K562 (cell line): ENCODE measurements around the gene DDX23. TPM values are rescaled to one million over a fixed set of nuclear protein-coding genes. Genes with fewer than 3 reads are reported as not detected.

Experiments
- ATAC-seq: fragments of 200-7000 bp; cut with Tn5 transposase; 3 replicates; pipeline ENCODE4 v1.9.1; 2020; ENCODE audit warnings: moderate library complexity
- BruUV-seq: library from RNA; stranded (reverse); fragments of 400-500 nt; replicated peaks from 2 replicates; lab custom pipeline; 2021; lab: Mats Ljungman, UMichigan
- CTCF ChIA-PET: fragments of 300-600 bp; formaldehyde crosslinking; extraction: SDS; loops from one replicate; lab custom pipeline; 2021; ENCODE audit warnings: low intra/inter-chr PET ratio; lab: Yijun Ruan, JAX
- POLR2A ChIA-PET: fragments of 300-600, 350-650 bp; sonication (Branson Sonifier 250); formaldehyde crosslinking; extraction: SDS; loops from one replicate; lab custom pipeline; 2021; ENCODE audit warnings: antibody characterized with exemption, inconsistent platforms; lab: Yijun Ruan, JAX
- DNase-seq, 4 experiments: peaks; one replicate each; pipeline versions ENCODE4 v3.0.0 to v3.0.0-alpha.2; 2011 to 2018; ENCODE audit warnings: low spot score in 3 of 4, mixed read lengths in 3 of 4; ENCODE audit errors: extremely low read depth in 1 of 4
- FAIRE-seq: peaks from 2 replicates; lab custom pipeline; 2011; peaks lifted over from hg19 to GRCh38; lab: Jason Lieb, UNC
- H2AFZ ChIP-seq: 2 replicates; pipeline ENCODE4 v1.6.0; 2011; ENCODE audit warnings: low read depth, low read length, control low read depth, inconsistent platforms
- H3K27ac ChIP-seq: fragments of 200-600 bp; 3 replicates; pipeline ENCODE4 v1.8.0; 2011; ENCODE audit warnings: low read depth, mild to moderate bottlenecking, control low read depth, inconsistent platforms, low read length, moderate library complexity, mixed read lengths; ENCODE audit errors: extremely low read depth
- H3K27me3 ChIP-seq, 2 experiments: fragments of 300-600 bp in 1 of 2; 2 replicates in 1 of 2; 3 replicates in 1 of 2; pipeline versions ENCODE4 v1.6.0 to v1.8.0; 2011; ENCODE audit warnings: inconsistent platforms in 2 of 2, low read length in 2 of 2, mild to moderate bottlenecking in 1 of 2, mixed read lengths in 1 of 2, moderate library complexity in 1 of 2; ENCODE audit not compliant: control insufficient read depth in 2 of 2, insufficient read depth in 2 of 2
- H3K36me3 ChIP-seq: fragments of 300-600 bp; 3 replicates; pipeline ENCODE4 v1.8.0; 2011; ENCODE audit warnings: mild to moderate bottlenecking, low read length, inconsistent platforms; ENCODE audit not compliant: control insufficient read depth, insufficient read depth
- H3K4me1 ChIP-seq, 2 experiments: fragments of 200-600 bp in 1 of 2; replicated peaks in 1 of 2; 2 replicates in 1 of 2; 3 replicates in 1 of 2; pipeline versions ENCODE4 v1.5.1 to v1.8.0; 2011; ENCODE audit warnings: inconsistent platforms in 2 of 2, low read length in 2 of 2, mild to moderate bottlenecking in 1 of 2, mixed read lengths in 1 of 2, moderate library complexity in 1 of 2; ENCODE audit not compliant: control insufficient read depth in 2 of 2, insufficient read depth in 2 of 2
- H3K4me2 ChIP-seq: 2 replicates; pipeline ENCODE4 v1.6.1; 2011; ENCODE audit warnings: low read length, control low read depth, inconsistent platforms, mixed read lengths; ENCODE audit not compliant: insufficient read depth
- H3K4me3 ChIP-seq: fragments of 200-600 bp; sonication (generic), shearing (Covaris generic); 2 replicates; pipeline ENCODE4 v1.5.1; 2016; ENCODE audit warnings: control low read depth, inconsistent platforms
- H3K79me2 ChIP-seq: fragments of 200-600 bp; 3 replicates; pipeline ENCODE4 v1.8.0; 2011; ENCODE audit warnings: low read length, inconsistent platforms; ENCODE audit not compliant: control insufficient read depth, insufficient read depth
- H3K9ac ChIP-seq, 2 experiments: 2 replicates each; pipeline versions ENCODE4 v1.6.0 to v1.6.1; 2011; ENCODE audit warnings: low read depth in 2 of 2, low read length in 2 of 2, control low read depth in 1 of 2, inconsistent platforms in 1 of 2, mild to moderate bottlenecking in 1 of 2, mixed read lengths in 1 of 2; ENCODE audit not compliant: insufficient read depth in 1 of 2
- H3K9me1 ChIP-seq: one replicate; pipeline ENCODE4 v1.6.0; 2011; ENCODE audit warnings: inconsistent platforms, mild to moderate bottlenecking, low read length, moderate library complexity; ENCODE audit not compliant: control insufficient read depth, insufficient read depth
- H3K9me3 ChIP-seq: replicated peaks from 2 replicates; pipeline ENCODE4 v1.5.1; 2011; ENCODE audit warnings: low read depth, low read length, inconsistent platforms; ENCODE audit not compliant: control insufficient read depth, insufficient read depth
- H4K20me1 ChIP-seq: replicated peaks from 2 replicates; pipeline ENCODE4 v1.6.1; 2011; ENCODE audit warnings: low read length, inconsistent platforms, mixed read lengths; ENCODE audit not compliant: control insufficient read depth, insufficient read depth
- ARID2 ChIP-seq: fragments of 450-650 bp; IDR thresholded peaks from 2 replicates; pipeline ENCODE4 v1.6.1; 2017; ENCODE audit warnings: antibody characterized with exemption, mild to moderate bottlenecking
- MTA1 ChIP-seq: fragments of 450-650 bp; IDR thresholded peaks from 2 replicates; pipeline ENCODE4 v1.6.1; 2017; ENCODE audit warnings: borderline replicate concordance
- SP2 ChIP-seq: IDR thresholded peaks from 2 replicates; pipeline ENCODE4 v1.6.1; 2011; ENCODE audit warnings: mild to moderate bottlenecking, low read depth, low read length, moderate library complexity; ENCODE audit not compliant: poor library complexity, severe bottlenecking; ENCODE audit errors: extremely low read depth
- STAG1 ChIP-seq: sonication (generic); formaldehyde crosslinking; IDR thresholded peaks from 2 replicates; pipeline ENCODE4 v1.5.0; 2020; ENCODE audit warnings: missing genetic modification reagents, borderline replicate concordance
- WGBS: fragments of 100-300 bp; shearing (Covaris generic); methylation state at CpG from one replicate; pipeline ENCODE4 v1.1.6; 2016; ENCODE audit warnings: low coverage, mixed read lengths; ENCODE audit not compliant: insufficient coverage; ENCODE audit errors: missing lambda C conversion rate; 5-methylcytosine and 5-hydroxymethylcytosine counted together
- in situ Hi-C: fragments of 300-500 bp; cut with MboI; formaldehyde crosslinking; loops from 4 replicates; pipeline ENCODE4 v1.15.0; 2018; ENCODE audit warnings: inconsistent platforms, mixed read lengths
- intact Hi-C: fragments of 100-400 bp; cut with micrococcal nuclease; formaldehyde crosslinking; loops from 2 replicates; pipeline ENCODE4 v1.14.2; 2022
- polyA plus RNA-seq, 8 experiments: library from polyadenylated mRNA; depleted of rRNA in 4 of 8; stranded (reverse) in 5 of 8; unstranded in 3 of 8; fragments of >200 nt; fragmentation: Nextera tagmentation in 2 of 8; fragmentation: Illumina TruSeq in 1 of 8; extraction: Ambion mirVana in 2 of 8; extraction: Trizol in 1 of 8; gene quantifications; 2 replicates each; pipeline versions ENCODE4 v1.2.1 to v1.2.3, GENCODE V29; 2011 to 2014; ENCODE audit warnings: inconsistent platforms in 1 of 8, missing spikeins in 1 of 8
- total RNA-seq, 7 experiments: library from RNA; depleted of rRNA in 6 of 7; stranded (reverse); fragments of >200 nt in 6 of 7; fragmentation: Illumina TruSeq in 2 of 7; extraction: Trizol in 2 of 7; gene quantifications; 2 replicates each; pipeline versions ENCODE4 v1.2.1 to v1.2.3, GENCODE V29; 2011 to 2021; ENCODE audit warnings: low replicate concordance in 1 of 7

Gene DDX23
- total and polyA plus RNA-seq, 9 of the 15 experiments (the other 6 are each of a cell fraction or from before 2014, with no cell fraction given), result 32.4 to 138 (median 104) TPM

GRCh38 chr12:48782457-48783395, 69.2 kb downstream of the DDX23 start:
- ATAC-seq (no peak; the same call in 2 of the 3 replicates), DNase-seq (no peak), FAIRE-seq (no peak)
- intact Hi-C loops, result no loop called here
- in situ Hi-C loops, result loop anchor here (25.0 kb wide), 1 partner anchor 245 kb away; the partner anchor contains the start of gene OR8S1
- no TSS peak for BruUV-seq
- no peak overlapping the region for H3K27ac ChIP-seq
- H3K4me3 ChIP-seq, result no peak overlapping the region
- H3K79me2 ChIP-seq, result no peaks in the 10 kb centered on the region
- H3K4me2 ChIP-seq, result no peak overlapping the region
- H4K20me1 ChIP-seq, result peaks cover 4% of the 10 kb centered on the region; the same call in 1 of the 2 replicates
- no peaks in the 10 kb centered on the region for H3K9me1 ChIP-seq
- no peak overlapping the region for H2AFZ ChIP-seq
- H3K4me1 ChIP-seq, result peaks cover 0 to 11% of the 10 kb centered on the region in 2 experiments; a peak in 3 of 5 replicates
- no peak overlapping the region for H3K9ac ChIP-seq
- WGBS, result 17% methylated on average over 48 of the region's 63 CpGs
- peaks cover 26 to 67% of the 10 kb centered on the region in 2 experiments for H3K27me3 ChIP-seq
- no peaks in the 10 kb centered on the region for H3K9me3 ChIP-seq
- ChIA-PET CTCF (interaction anchor here (0.5 kb wide), 1 partner anchor 722 kb away, joined by 4 read pairs; no protein-coding TSS in a partner anchor), POLR2A (no interaction called here)
- TF ChIP-seq STAG1 (CRISPR knock-in tag) (no peak), MTA1 (no peak), SP2 (no peak), ARID2 (no peak)
- H3K36me3 ChIP-seq, result no peaks in the 10 kb centered on the region
